COLO829 (cell line): ENCODE data around the gene SSH2.

Source experiments
- DNase-seq: peaks from one replicate; pipeline ENCODE4 v3.0.0; 2012; ENCODE audit warnings: low spot score

The SSH2 gene

DNA sequence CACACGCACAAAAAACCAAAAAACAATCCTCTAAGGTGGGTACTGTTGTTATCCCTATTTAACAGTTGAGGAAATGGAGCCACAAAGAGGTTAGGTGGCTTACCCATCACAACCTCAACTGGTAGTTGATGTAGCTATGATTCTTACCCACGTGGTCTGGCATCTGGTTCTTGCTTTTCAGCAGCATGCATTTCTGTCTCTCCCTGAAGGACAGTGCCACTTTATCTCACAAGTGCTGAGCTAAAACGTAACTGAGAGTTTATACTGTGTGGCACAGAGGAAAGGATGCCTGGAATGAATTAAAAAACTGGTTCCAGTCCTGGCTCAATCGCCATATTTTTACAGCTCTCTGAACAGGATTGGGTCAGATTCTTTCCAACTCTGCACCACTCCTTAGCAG is 305.4 kb downstream of the SSH2 start:
- no peak for DNase-seq

DNA sequence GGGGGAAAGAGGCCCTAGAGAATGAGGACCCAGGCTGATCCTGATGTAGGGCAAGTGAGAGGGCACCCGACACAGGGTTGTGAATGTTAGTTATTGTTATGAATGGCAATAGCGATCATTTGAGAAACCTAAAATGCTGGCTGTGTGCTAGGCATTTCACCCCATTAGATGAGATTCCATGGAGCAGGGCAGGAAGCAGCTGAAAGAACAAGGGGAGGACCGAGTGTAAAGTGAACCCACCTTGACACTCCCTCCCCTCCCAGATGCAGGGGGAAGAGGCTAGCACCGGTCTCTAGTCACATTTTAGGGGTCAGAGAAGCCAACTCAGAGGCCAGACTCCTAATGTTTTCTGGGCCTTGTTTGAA is 306.8 kb downstream of the SSH2 start:
- DNase-seq, result no peak

DNA sequence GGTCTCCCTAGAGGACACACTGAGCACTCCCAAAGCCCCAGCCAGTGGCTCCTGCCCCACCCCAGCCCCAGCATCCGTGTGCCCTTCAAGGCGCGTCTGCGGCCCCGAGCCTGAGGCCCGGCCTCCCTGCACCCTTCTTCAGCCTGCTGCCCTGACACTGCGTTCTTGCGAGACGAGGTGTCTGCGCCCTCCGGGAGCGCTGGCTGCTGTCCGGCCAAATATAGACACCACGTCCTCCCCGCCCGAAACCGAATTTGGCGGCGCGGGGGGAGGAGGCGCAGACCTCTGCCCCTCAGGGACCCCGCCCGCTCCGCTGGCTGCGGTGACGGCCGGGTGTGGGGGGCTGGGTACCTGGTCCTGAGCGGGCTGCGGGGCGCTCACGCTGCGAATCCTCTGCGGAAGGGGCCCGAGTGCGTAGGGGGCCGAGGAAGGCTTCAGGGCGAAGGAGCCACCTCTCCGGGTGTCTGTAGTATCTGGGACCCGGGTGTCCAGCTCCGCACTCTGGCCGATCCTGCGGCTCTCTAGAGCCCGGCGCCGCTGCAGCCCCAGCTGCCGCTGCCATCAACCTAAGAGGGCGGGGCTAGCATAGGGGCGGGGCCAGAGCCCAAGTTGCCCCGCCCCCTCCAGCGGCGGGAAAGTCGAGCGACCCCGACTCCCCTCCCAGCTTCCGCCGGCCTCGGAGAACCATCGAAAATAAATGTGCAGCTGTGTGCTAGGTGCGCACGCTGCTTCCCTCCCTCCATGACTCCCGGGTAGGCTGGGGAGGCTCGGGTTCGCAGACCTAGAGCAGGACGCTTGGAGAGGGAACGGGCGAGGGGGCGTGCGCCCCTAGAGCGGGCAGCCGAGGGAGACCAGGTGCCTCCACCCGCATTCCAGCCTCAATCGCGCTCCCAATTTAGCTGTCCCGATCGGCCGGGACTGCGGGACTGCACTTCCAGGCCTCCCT is 307.4 kb downstream of the SSH2 start, which contains the start of gene CORO6:
TSS of gene CORO6 (minus strand) at position 576 of the 946 bp plus-strand sequence. CDS start 1,491 bp downstream, outside the sequence.
- no peak for DNase-seq

DNA sequence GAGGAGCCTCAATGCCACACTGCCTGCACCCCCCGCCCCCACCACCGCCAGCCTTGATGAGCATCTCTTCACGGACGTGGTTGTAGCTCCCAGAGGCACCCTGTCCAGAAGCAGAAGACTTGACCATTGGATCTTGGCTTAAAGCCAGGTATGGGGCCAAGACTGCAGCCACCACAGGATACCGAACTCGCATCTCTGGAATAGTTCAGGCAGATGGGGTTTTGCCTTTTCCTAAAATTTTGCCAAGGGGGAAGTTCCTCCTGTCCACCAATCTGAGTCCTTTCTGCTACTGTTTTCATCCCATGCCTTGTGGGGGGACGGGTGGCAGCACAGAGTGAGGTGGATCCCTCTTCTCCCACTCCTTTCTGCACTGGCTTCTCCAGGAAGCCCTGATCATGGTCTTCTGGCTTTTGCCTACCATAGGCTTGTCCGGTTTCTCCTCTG is 308.3 kb downstream of the SSH2 start:
- DNase-seq, result no peak

DNA sequence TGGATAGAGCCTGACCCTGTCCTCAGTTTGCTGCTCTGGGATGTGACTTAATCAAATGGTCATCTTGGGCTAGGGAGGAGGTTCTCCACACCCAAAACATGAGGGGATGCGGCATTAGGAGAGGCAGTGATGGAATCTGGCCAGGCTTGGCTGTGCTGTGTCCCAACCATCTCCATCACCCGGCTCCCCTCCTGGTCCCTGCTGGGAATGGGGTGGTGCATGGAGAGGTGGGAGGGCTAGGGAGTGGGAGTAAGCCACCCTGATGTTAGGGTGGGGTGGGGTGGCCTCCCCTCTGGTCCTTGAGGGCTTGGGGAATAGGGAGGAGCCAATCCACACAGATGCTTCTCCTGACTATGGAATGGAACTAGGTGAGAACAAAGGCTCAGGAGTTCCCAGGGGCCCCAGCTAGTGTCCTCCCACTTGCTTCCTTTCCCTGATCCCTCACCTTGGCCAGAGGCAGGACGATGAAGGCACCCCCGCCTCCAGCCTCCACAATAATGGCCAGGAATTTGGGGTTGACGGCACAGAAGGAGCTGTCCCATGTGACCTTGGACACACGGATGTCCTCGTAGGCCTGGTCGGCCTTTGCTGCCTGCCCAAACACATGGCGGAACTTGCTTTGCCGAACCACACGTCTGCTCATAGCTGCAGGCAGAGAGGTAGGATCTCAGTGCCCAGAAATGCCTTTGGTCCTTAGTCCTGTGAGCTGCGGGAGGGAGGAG is 309.1 kb downstream of the SSH2 start:
- no peak for DNase-seq

DNA sequence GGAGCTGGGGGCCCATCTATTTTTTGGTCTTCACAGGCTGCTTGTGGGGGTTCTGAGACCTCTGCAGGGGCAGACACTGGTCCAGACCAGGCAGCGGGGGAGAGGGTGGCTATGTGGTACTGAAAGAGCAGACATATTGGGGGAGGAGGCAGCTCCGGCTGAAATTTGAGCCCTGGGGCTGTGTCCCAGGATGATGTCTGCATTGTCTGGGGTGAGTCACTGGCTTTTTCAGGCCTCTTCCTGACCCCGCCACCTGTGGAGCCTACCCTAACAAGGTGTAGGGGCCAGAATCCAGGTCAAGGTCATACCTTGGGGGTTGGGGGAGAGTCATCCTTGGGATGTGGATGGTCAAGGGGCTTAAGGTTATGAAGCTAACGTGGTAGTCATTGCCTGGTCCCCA is 309.8 kb downstream of the SSH2 start:
- no peak for DNase-seq

DNA sequence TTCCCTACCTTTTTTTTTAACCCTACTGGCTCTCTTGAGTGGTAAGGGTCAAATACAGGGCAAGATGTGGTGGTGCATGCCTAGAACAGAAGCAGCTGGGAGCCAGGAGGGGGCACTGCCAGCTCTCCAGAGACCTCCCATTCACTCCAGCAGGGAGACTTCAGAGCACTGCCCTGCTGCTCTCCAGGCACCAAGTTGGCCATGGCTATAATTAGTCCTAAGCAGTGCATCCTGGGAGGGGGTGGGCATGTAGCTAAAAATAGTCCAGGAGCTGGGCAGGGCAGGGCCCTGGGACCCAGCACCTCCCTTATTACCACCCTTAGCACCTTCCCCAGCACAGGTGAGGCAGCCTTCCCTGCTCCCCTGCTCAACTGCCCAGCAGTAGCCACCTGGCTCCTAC is 310.8 kb downstream of the SSH2 start:
- DNase-seq, result peak; percentile 68

DNA sequence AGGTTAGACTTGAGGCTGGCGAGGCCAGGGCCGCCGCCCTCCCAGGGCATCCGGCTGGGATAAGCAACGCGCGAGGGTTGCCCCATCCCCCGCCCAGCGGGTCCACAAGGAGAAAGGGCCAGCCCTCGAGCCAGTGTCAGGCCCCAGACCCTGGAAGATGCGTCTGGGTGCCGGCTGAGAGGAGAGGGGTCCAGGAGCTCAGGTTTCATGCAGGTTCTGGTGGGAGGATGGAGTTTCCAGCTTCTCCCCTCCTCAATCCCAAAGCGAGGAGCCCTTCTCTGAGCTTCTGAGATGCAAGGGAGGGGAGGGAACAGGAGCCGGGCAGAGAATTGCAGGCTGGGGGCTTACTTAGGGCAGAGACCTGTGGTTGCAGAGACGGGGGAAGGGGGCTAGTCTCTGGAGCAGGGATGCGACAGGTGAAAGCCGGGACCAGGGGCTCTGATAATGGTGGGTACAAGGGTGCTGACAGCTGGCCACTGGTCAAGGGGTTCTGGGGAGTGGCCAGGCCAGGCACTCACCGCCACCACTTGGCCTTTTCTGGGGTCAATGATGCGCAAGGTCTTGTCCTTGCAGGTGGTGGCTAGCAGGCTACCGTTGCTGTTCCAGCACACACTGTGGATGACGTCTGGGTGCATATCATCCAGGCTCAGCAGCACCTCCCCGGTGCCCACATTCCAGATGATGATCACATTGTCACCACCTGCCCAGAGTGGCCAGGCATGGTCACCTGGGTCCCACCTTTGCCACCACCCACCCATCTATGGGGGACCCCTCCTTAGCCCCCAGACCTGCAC is 311.6 kb downstream of the SSH2 start:
- DNase-seq, result no peak

DNA sequence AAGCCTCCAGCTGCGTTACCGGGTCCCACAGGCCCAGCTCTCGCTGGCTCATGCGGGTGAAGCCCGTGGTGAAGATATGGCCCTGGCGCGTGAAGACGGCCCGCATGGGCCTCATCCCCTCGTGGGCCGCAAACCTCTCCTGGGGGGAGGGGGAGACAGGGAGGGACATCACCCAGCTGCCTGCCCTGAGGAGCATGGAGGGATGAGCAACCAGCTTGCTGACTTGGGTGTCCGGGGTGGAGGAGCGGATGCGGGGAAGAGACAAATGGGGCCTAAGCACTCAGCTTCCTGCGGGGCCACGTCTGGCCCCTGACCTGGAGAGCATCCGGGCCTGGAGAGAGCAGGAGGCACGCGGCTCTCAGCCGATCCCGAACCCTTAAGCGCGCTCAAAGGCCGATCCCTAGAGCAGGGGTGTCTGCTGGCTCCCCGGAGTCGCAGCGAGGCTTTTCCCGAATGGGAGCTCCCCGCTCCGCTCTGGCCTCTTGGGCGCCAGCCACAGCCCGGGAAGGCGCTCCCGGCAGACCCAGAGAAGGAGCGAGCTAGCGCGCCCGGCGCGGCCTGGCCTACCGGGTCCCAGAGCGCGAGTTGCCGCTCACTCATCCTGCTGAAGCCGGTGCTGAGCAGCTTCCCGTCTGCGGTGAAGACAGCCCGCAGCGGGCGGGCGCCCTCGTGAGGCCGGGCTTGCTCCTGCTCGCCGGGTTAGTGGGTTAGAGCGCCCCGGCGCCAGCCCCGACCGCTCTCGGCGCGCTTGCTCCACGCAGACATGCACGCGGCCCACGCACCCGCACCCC is 312.4 kb downstream of the SSH2 start:
- peak; percentile 61 for DNase-seq

DNA sequence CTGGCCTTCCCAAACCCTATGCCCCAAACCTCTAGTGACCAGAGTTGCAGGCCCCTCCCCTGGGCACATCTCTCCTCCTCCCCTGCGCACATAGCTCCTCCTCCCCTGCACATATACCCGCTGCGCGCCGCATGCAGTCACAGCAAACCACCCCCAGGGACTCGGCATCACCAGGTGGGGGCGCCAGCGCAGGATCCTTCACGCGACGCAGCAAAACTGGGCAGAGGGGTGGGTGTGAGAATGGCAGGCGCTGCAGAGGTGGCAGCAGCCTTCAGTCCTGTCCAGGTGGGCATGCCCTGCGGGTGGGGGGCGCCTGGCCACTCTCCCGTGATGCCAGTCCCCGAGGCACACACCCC is 312.9 kb downstream of the SSH2 start:
- DNase-seq, result peak; percentile 61

DNA sequence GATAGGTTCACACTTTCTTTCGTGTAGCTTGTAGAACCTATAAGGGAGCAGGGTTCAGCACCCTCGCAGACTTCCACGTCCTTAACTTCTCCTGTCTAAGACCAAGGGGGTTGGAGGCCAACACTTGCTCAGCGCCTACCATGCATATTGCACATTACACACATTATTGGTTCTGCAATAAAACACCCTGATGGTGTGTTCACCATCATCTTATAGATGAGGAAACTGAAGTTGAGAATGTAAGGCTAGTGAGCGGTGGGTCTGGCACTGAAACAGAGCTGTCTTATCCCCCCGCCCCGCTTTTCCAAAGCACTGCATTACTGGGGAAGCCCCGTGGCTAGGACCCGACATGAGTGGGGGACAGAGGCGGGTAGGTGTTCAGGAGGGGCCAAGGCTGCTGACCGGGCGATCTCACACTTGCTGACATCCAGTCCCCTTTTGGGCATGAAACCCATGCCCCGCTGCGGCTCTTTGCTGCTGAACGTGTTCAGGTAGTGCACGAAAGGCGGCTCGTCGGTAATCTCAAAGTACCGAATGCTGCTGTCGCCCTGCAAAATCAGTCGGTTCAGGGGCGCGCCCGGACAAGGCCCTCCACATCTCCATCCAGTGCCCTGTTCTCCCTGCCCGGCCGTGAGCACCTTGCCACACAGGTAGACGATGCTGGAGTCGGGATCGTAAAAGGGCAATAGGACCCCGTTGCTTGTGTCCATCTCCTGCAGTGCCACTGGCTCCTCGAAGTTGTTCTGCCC is 313.6 kb downstream of the SSH2 start:
- no peak for DNase-seq

DNA sequence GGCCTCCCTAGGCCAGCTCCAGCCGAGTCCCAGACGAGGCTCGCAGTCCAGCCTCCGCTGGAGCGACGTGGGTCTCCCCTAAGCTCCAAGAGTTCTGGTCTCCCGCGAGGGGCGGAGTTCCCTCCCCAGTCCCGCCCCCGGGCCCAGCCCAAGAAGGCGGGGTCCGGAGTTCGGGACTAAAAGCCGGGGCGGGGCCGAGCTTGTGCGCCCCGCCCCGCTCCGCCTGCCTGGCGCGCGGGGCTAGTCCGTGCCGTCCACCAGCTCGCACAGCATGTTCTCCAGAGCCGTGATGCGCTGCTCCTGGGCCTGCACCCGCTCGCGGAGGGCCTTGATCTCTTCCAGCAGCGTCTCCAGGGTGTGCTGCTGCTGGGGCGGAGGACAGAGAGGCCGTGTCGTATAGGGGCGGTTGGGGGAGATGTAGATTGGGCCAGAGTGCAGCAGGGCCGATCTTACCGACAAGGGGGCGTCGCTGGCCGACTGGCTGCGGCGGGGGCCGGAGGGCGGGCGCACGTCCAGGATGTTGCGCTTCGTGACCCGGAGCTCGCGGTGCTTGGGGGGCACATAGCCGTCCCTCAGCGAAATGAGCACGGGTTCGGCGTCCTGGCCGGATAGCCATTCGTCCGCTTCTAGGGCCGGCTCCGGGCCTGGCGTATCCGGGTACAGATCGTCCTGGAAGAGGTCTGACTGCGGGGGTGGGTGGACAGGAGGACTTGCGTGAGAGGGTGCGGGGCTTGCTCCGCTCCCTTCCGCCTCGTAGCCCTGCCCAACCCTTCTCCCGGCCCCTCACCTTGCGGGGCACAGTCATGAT is 314.3 kb downstream of the SSH2 start:
- peak; percentile 72 for DNase-seq

DNA sequence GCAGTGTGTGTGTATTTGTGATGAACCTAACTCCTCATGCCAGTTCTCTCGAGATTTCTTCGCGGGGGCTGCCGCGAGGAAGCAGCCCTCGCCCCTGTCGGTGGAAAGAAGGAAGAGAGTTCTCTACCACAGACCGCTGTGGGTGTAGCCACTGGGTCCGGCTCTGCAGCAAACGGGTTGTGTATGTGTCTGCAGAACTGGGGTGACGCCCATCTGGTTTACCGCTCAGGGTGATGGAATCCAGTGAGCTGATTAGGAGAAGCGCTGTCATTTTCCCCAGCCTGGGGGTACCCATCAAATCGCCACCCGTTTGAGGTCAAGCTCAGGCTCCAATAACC is 315.0 kb downstream of the SSH2 start:
- DNase-seq, result no peak

DNA sequence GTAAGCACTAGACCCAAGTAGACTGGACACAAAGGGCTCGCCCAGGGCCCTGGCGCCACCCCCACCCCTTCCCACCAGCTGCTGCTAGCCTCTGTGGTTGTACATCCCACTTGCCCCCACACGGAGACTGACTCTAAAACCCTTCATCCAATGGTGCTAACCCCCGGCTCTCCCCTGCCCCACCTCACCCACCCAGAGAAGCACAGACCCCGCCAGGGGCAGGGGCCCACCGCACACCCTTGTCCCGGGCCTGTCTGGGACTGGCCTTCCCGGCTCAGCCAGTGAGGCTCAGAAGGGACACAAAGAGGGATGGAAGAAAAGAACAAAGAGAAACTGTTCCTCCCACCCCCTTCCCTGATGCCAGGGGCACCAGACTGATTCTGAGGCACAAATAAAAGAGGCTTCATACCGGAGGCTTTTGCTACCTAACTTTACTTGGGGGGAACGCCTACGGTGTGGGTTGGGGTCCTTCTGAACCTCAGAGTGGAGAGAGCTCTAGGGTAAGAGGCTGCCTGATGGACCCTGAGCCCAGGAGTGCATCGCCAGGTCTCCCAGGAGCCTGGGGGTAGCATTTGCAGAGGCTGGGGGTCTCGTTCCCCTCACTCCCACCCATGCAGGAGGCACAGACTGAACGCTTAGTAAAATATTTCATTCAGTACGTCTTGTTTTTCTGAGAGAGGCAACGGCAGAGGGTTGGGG is 315.5 kb downstream of the SSH2 start:
- DNase-seq, result peak; percentile 44

DNA sequence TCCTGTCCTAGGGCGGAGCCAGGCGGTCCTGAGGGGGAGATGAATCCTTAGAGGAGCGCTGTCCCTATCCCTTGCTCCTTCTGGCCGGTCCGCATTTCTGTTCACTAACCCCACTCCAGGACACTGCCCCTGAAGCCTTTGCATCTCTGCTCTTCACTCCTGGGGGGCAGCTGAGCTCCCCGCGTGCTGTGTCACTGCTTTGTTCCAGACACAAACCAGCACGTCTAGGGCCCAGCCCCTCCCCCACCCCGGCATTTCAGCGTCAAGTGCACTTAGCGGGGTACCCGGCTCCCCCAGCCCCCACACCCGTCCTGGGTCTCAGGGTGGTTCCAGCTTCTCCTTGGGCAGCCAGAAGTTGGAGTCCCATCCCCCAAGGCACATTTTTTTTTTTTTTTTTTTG is 316.2 kb downstream of the SSH2 start:
- DNase-seq, result no peak

DNA sequence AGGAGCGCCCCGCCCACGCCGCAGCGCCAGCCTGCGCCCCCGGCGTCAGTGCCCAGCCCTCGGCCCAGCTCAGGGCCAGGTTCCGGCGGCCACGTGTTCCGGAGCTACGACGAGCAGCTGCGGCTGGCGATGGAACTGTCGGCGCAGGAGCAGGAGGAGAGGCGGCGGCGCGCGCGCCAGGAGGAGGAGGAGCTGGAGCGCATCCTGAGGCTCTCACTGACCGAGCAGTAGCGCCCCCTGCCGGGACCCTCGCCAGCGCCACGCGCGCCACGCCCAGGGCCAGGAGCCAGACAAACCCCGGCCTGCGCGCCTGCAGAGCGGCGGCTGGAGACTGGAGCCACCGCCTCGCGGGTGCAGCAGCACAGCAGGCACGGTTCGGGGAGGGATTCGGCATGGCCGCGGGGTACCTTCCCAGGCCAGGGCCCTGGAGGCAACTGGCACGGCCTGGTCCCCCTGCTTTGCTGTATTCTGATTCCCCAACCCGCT is 316.6 kb downstream of the SSH2 start:
- no peak for DNase-seq

DNA sequence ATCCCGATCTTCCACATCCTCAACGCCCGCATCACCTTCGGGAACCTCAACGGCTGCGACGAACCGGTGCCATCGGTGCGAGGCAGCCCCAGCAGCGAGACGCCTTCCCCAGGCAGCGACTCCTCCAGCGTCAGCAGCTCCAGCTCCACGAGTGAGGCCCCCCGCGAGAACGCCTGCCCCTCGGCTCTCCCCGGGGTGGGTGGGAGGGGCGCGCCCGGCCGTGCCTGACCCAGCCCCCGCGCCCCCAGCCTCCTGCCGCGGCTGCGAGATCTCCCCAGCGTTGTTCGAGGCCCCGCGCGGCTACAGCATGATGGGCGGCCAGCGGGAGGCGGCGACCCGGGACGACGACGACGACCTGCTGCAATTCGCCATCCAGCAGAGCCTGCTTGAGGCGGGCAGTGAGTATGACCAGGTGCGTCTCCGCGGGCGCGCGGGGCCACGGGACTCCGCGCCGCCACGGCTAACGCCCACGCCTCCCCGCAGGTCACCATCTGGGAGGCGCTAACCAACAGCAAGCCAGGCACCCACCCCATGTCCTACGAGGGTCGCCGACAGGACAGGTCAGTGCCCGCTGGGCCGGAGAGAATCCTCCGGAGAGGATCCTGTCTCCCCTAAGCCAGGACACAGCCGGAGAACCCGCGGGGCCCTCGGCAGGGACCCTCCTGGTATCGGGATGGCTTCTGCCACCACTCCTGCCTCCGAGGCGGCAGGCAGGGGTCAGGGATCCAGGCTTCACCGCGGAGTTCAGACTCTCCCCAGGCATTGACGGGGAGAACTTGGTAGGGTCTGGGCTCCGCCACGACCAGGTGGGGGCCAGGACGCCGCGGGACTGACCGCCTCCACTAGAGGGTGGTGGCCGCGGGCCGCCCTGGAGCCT is 317.4 kb downstream of the SSH2 start:
- DNase-seq, result no peak

DNA sequence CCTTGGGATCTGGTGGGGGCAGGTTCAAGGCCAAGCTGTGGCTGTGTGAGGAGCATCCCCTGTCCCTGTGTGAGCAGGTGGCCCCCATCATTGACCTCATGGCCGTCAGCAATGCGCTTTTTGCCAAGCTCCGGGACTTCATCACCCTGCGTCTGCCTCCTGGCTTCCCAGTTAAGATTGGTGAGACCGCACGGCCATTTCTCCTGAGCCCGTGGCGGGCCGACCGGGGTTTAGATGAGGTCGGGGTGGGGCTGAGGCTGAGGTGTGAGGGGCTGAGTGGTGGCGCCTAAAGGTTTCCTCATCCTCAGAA is 318.0 kb downstream of the SSH2 start:
- no peak for DNase-seq
